ENCODE measurements around the gene RIMKLB.

Gene RIMKLB

DNA sequence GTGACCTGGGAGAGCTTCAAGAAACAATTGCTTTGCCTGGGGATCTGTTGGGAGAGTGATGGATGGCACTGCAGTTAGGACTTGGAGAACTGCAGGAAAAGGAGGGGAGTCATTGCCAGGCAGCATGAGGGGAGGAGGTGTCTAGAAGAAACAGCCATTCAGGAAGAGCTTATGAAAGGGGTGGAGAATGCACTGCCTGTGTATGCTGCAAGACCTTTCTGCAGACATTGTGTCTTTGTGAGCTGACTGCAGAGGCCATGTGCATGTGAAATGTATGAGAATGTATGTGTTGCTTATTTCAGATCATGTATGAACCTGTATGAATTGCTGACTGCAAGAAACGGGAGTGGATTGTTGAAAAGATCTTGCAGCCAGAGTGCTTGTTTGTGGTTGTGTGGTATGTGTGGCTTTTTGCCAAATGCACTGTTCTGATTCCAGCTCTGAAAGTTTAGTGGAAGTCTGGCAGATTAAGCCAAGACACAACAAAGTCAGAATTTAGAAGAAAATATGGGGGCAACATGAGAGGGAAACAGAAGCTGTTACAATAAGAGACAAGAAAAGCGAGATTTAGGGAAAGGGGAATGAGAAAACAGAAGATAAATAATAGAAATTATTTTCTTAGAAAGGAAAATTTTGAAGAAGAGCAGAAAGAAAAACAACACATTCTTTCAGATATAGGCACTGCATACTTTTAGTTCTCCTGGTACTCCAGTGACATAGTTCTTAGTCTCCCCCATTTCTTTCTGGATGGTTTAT is 9.8 kb upstream of the RIMKLB start:
- H3K27me3 ChIP-seq (ENCODE audit: insufficient read depth, poor library complexity, severe bottlenecking) = peaks cover 18% of the 10 kb centered on the region
- TF ChIP-seq POLR2AphosphoS5 (IDR thresholded peaks at IDR 0.05; ENCODE audit: low read depth) = no peak
- no peak for TF ChIP-seq SPI1 (IDR thresholded peaks at IDR 0.05; ENCODE audit: borderline replicate concordance, low read depth)
- TF ChIP-seq, protein P1, sequence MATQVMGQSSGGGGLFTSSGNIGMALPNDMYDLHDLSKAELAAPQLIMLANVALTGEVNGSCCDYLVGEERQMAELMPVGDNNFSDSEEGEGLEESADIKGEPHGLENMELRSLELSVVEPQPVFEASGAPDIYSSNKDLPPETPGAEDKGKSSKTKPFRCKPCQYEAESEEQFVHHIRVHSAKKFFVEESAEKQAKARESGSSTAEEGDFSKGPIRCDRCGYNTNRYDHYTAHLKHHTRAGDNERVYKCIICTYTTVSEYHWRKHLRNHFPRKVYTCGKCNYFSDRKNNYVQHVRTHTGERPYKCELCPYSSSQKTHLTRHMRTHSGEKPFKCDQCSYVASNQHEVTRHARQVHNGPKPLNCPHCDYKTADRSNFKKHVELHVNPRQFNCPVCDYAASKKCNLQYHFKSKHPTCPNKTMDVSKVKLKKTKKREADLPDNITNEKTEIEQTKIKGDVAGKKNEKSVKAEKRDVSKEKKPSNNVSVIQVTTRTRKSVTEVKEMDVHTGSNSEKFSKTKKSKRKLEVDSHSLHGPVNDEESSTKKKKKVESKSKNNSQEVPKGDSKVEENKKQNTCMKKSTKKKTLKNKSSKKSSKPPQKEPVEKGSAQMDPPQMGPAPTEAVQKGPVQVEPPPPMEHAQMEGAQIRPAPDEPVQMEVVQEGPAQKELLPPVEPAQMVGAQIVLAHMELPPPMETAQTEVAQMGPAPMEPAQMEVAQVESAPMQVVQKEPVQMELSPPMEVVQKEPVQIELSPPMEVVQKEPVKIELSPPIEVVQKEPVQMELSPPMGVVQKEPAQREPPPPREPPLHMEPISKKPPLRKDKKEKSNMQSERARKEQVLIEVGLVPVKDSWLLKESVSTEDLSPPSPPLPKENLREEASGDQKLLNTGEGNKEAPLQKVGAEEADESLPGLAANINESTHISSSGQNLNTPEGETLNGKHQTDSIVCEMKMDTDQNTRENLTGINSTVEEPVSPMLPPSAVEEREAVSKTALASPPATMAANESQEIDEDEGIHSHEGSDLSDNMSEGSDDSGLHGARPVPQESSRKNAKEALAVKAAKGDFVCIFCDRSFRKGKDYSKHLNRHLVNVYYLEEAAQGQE (IDR thresholded peaks at IDR 0.05; ENCODE audit: insufficient replicate concordance, low read depth) = no peak
- TF ChIP-seq, protein P2, sequence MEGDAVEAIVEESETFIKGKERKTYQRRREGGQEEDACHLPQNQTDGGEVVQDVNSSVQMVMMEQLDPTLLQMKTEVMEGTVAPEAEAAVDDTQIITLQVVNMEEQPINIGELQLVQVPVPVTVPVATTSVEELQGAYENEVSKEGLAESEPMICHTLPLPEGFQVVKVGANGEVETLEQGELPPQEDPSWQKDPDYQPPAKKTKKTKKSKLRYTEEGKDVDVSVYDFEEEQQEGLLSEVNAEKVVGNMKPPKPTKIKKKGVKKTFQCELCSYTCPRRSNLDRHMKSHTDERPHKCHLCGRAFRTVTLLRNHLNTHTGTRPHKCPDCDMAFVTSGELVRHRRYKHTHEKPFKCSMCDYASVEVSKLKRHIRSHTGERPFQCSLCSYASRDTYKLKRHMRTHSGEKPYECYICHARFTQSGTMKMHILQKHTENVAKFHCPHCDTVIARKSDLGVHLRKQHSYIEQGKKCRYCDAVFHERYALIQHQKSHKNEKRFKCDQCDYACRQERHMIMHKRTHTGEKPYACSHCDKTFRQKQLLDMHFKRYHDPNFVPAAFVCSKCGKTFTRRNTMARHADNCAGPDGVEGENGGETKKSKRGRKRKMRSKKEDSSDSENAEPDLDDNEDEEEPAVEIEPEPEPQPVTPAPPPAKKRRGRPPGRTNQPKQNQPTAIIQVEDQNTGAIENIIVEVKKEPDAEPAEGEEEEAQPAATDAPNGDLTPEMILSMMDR (IDR thresholded peaks at IDR 0.05; ENCODE audit: insufficient read depth, low read length) = no peak
- TF ChIP-seq GABPA (IDR thresholded peaks at IDR 0.05; ENCODE audit: low read depth) = no peak
- no peak overlapping the region for H3K27ac ChIP-seq (replicated peaks)
- DNase-seq (ENCODE audit: low read depth in 1 of 2, low spot score in 1 of 2) = no peak
- no peak overlapping the region for H3K4me3 ChIP-seq (replicated peaks; ENCODE audit: insufficient read depth, low read length)

DNA sequence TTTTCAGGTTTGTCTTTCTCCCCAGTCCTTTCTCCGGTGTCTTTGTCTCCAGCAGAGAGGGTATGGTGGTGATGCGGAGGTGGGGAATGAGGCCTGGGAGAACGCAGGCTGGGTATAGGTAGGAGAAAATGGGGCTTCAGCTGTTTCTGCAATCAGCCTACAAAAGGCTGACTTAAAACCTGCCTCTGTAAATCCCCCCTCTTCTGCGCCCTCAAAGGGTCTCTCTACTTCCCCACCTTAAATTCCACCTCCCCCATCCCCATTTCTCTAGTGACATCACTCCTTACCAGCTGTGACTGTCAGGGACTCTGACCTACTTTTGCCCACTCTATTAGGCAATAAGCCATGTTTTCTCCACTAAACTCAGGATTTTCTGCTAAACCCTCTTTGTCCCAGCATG is 8.1 kb upstream of the RIMKLB start:
- Histone ChIP-seq H3K4me3 (replicated peaks; ENCODE audit: insufficient read depth, low read length) (no peak overlapping the region), H3K27me3 (ENCODE audit: insufficient read depth, poor library complexity, severe bottlenecking) (peaks cover 19% of the 10 kb centered on the region), H3K27ac (replicated peaks) (no peak overlapping the region)
- TF ChIP-seq POLR2AphosphoS5 (IDR thresholded peaks at IDR 0.05; ENCODE audit: low read depth) (no peak), SPI1 (IDR thresholded peaks at IDR 0.05; ENCODE audit: borderline replicate concordance, low read depth) (no peak), GABPA (IDR thresholded peaks at IDR 0.05; ENCODE audit: low read depth) (no peak)
- TF ChIP-seq, protein P1 (IDR thresholded peaks at IDR 0.05; ENCODE audit: insufficient replicate concordance, low read depth) = no peak
- TF ChIP-seq, protein P2 (IDR thresholded peaks at IDR 0.05; ENCODE audit: insufficient read depth, low read length) = no peak
- no peak for DNase-seq (ENCODE audit: low read depth in 1 of 2, low spot score in 1 of 2)

DNA sequence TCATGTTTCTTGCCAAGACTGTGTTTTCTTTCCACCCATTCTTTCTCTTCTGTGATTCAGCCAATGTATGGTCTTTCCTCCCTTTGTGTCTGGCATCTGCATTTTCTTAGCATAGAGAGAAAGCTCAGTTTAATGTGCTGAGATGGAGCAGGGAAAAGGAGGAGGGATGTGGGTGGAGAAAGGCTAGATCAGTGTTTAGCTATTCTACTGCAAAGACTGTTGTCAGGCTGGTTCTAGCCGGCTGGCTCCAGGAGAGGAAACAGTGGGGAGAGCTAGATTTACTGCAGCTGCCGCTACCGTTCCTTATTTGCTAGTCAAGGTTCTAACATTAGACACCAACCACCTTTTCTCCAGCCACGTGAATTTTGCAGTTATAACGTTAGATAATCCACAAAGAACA is 5.2 kb upstream of the RIMKLB start:
- Histone ChIP-seq H3K27me3 (ENCODE audit: insufficient read depth, poor library complexity, severe bottlenecking) (peaks cover 31% of the 10 kb centered on the region), H3K4me3 (replicated peaks; ENCODE audit: insufficient read depth, low read length) (no peak overlapping the region), H3K27ac (replicated peaks) (no peak overlapping the region)
- TF ChIP-seq, protein P2 (IDR thresholded peaks at IDR 0.05; ENCODE audit: insufficient read depth, low read length) = no peak
- no peak for TF ChIP-seq POLR2AphosphoS5 (IDR thresholded peaks at IDR 0.05; ENCODE audit: low read depth)
- no peak for TF ChIP-seq SPI1 (IDR thresholded peaks at IDR 0.05; ENCODE audit: borderline replicate concordance, low read depth)
- TF ChIP-seq, protein P1 (IDR thresholded peaks at IDR 0.05; ENCODE audit: insufficient replicate concordance, low read depth) = no peak
- TF ChIP-seq GABPA (IDR thresholded peaks at IDR 0.05; ENCODE audit: low read depth) = no peak
- DNase-seq (ENCODE audit: low read depth in 1 of 2, low spot score in 1 of 2) = no peak

All from HL-60 (cell line).